Caco-2 (cell line): ENCODE results near the gene NUP93. TPM values are rescaled to one million over a fixed set of nuclear protein-coding genes. Genes with fewer than 3 reads are reported as not detected.

Experiments used
- BruUV-seq: library from RNA; stranded (reverse); fragments of 400-500 nt; replicated peaks from 2 replicates; lab custom pipeline; 2021; lab: Mats Ljungman, UMichigan
- CTCF ChIA-PET: fragments of 300-600 bp; sonication (Branson Sonifier 250); formaldehyde crosslinking; loops from one replicate; lab custom pipeline; 2022; ENCODE audit warnings: antibody characterized with exemption; lab: Charles Lee
- POLR2A ChIA-PET: fragments of 300-600 bp; sonication (Branson Sonifier 250); formaldehyde crosslinking; loops from one replicate; lab custom pipeline; 2022; ENCODE audit warnings: antibody characterized with exemption; lab: Charles Lee
- DNase-seq, 2 experiments: peaks; one replicate each; pipeline versions ENCODE4 v3.0.0 to v3.0.0-alpha.2; 2020 to 2022
- H3K27me3 ChIP-seq: replicated peaks from 2 replicates; pipeline ENCODE4 v1.6.0; 2011; ENCODE audit warnings: low read length; ENCODE audit not compliant: control insufficient read depth, insufficient read depth
- H3K36me3 ChIP-seq: 2 replicates; pipeline ENCODE4 v1.5.1; 2011; ENCODE audit warnings: low read length; ENCODE audit not compliant: control insufficient read depth, insufficient read depth
- H3K4me1 ChIP-seq: fragments of 250-450 bp; sonication (Bioruptor Pico); 2 replicates; pipeline ENCODE4 v1.5.1; 2020; ENCODE audit warnings: mild to moderate bottlenecking
- H3K4me3 ChIP-seq: 2 replicates; pipeline ENCODE4 v1.5.1; 2011; ENCODE audit warnings: low read depth, mild to moderate bottlenecking, control low read depth, low read length
- H3K9me3 ChIP-seq: fragments of 250-450 bp; sonication (Bioruptor Pico); 2 replicates; pipeline ENCODE4 v1.5.1; 2020; ENCODE audit warnings: mild to moderate bottlenecking, moderate library complexity
- H3K27ac Mint-ChIP-seq: one replicate; pipeline ENCODE4 v1.8.0; 2022; ENCODE audit warnings: mixed read lengths; ENCODE audit not compliant: unreplicated experiment
- H3K27me3 Mint-ChIP-seq: one replicate; pipeline ENCODE4 v1.8.0; 2022; ENCODE audit warnings: mixed read lengths; ENCODE audit not compliant: insufficient read depth, unreplicated experiment
- H3K36me3 Mint-ChIP-seq: one replicate; pipeline ENCODE4 v1.8.0; 2022; ENCODE audit warnings: mild to moderate bottlenecking, mixed read lengths; ENCODE audit not compliant: insufficient read depth, unreplicated experiment
- H3K4me1 Mint-ChIP-seq: one replicate; pipeline ENCODE4 v1.8.0; 2022; ENCODE audit warnings: low read depth, mixed read lengths; ENCODE audit not compliant: unreplicated experiment
- H3K4me3 Mint-ChIP-seq: one replicate; pipeline ENCODE4 v1.8.0; 2022; ENCODE audit warnings: mild to moderate bottlenecking, moderate library complexity, mixed read lengths; ENCODE audit not compliant: unreplicated experiment
- H3K9me3 Mint-ChIP-seq: one replicate; pipeline ENCODE4 v1.8.0; 2022; ENCODE audit warnings: mixed read lengths; ENCODE audit not compliant: unreplicated experiment
- intact Hi-C: fragments of 100-400 bp; cut with micrococcal nuclease; formaldehyde crosslinking; loops from one replicate; pipeline ENCODE4 v1.10.0; 2022; ENCODE audit not compliant: unreplicated experiment
- total RNA-seq: library from RNA; stranded (reverse); gene quantifications from 2 replicates; pipeline ENCODE4 v1.2.3, GENCODE V29; 2022
- TF ChIP-seq, protein P1 (sequence below), 2 experiments: fragments of 200-600 bp in 1 of 2; IDR thresholded peaks; 1 replicate in 1 of 2; 2 replicates in 1 of 2; pipeline versions ENCODE4 v1.5.1 to v1.8.0; 2011 to 2022; ENCODE audit warnings: antibody characterized with exemption in 1 of 2, control low read depth in 1 of 2, inconsistent platforms in 1 of 2, low read depth in 1 of 2, low read length in 1 of 2, mild to moderate bottlenecking in 1 of 2, moderate library complexity in 1 of 2; ENCODE audit not compliant: insufficient read depth in 1 of 2, severe bottlenecking in 1 of 2, unreplicated experiment in 1 of 2

The NUP93 gene
- total RNA-seq, 1 experiment from 2014 or later, result 148 TPM

DNA sequence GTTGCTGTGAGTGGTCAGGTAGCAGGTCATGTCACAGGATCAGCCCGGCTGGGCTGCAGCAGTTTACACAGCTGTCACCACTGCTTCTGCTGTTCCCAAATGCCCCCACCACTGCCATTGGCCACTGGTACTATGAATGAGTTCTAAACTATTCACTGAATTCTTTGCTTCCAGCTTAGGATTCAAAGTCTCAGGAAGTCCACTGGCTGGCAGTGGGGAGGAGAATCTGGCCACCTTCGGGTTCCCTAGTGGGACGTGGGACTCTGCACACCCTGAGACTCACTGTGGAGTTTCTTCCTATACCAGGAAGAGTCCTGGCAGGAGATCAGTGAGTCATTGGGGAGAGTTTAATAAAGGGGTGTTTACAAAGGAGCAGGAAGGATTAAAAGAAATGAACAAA is 40.8 kb upstream of the NUP93 start:
- Mint-ChIP-seq H3K36me3 (no peaks in the 10 kb centered on the region), H3K27ac (no peak overlapping the region), H3K4me3 (no peak overlapping the region), H3K9me3 (peaks cover 11% of the 10 kb centered on the region), H3K4me1 (peaks cover 17% of the 10 kb centered on the region), H3K27me3 (peaks cover 4% of the 10 kb centered on the region)
- ChIA-PET CTCF (no interaction called here), POLR2A (no interaction called here)
- BruUV-seq, result no TSS peak
- no peaks in the 10 kb centered on the region for H3K36me3 ChIP-seq
- H3K9me3 ChIP-seq, result peaks cover 8% of the 10 kb centered on the region
- intact Hi-C loops, result no loop called here
- H3K4me3 ChIP-seq, result no peak overlapping the region
- peaks cover 7% of the 10 kb centered on the region for H3K4me1 ChIP-seq
- TF ChIP-seq, protein P1, sequence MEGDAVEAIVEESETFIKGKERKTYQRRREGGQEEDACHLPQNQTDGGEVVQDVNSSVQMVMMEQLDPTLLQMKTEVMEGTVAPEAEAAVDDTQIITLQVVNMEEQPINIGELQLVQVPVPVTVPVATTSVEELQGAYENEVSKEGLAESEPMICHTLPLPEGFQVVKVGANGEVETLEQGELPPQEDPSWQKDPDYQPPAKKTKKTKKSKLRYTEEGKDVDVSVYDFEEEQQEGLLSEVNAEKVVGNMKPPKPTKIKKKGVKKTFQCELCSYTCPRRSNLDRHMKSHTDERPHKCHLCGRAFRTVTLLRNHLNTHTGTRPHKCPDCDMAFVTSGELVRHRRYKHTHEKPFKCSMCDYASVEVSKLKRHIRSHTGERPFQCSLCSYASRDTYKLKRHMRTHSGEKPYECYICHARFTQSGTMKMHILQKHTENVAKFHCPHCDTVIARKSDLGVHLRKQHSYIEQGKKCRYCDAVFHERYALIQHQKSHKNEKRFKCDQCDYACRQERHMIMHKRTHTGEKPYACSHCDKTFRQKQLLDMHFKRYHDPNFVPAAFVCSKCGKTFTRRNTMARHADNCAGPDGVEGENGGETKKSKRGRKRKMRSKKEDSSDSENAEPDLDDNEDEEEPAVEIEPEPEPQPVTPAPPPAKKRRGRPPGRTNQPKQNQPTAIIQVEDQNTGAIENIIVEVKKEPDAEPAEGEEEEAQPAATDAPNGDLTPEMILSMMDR (IDR thresholded peaks at IDR 0.05; ENCODE audit: insufficient read depth in 1 of 2, low read depth in 1 of 2, low read length in 1 of 2, severe bottlenecking in 1 of 2, unreplicated experiment in 1 of 2), result no peak
- DNase-seq, result no peak
- H3K27me3 ChIP-seq, result no peaks in the 10 kb centered on the region

DNA sequence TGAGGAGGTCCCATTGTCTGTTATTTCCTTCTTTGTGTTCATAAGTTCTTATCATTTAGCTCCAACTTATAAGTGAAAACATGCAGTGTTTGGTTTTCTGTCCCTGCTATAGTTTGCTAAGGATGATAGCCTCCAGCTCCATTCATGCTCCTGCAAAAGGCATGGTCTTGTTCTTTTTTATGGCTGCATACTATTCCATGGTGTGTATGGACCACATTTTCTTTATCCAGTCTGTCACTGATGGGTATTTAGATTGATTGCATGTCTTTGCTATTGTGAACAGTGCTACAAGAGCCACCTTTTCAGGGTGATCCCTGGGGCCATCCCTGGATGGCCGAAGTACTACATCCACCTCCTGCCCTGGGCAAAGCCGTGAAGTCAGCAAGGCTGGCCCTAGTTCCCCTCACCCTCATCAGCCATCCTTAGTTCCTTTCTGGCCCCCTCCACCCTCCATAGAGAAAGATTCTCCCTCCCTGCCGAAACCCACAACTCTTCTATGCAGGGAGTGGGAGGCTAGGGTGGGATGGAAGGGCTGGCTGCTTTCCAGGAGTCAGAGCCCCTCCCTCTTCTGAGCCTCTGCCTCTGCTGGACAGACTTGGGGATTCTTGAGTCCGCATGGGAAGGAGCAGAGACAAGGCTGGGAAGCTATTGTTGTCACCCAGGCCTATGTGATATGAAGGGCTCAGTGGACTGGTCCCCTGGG is 39.4 kb upstream of the NUP93 start:
- Mint-ChIP-seq H3K9me3 (peaks cover 11% of the 10 kb centered on the region), H3K27ac (no peak overlapping the region), H3K4me1 (peaks cover 17% of the 10 kb centered on the region), H3K36me3 (no peaks in the 10 kb centered on the region), H3K27me3 (no peaks in the 10 kb centered on the region), H3K4me3 (no peak overlapping the region)
- peaks cover 7% of the 10 kb centered on the region for H3K4me1 ChIP-seq
- ChIA-PET CTCF (no interaction called here), POLR2A (no interaction called here)
- H3K9me3 ChIP-seq, result peaks cover 8% of the 10 kb centered on the region
- intact Hi-C loops, result loop anchor here (1.0 kb wide), 1 partner anchor 8 kb away; the partner anchor contains the start of gene MT1X
- H3K4me3 ChIP-seq, result no peak overlapping the region
- no peak for DNase-seq
- no peaks in the 10 kb centered on the region for H3K36me3 ChIP-seq
- H3K27me3 ChIP-seq, result no peaks in the 10 kb centered on the region
- TF ChIP-seq, protein P1 (IDR thresholded peaks at IDR 0.05; ENCODE audit: insufficient read depth in 1 of 2, low read depth in 1 of 2, low read length in 1 of 2, severe bottlenecking in 1 of 2, unreplicated experiment in 1 of 2), result no peak
- no TSS peak for BruUV-seq

DNA sequence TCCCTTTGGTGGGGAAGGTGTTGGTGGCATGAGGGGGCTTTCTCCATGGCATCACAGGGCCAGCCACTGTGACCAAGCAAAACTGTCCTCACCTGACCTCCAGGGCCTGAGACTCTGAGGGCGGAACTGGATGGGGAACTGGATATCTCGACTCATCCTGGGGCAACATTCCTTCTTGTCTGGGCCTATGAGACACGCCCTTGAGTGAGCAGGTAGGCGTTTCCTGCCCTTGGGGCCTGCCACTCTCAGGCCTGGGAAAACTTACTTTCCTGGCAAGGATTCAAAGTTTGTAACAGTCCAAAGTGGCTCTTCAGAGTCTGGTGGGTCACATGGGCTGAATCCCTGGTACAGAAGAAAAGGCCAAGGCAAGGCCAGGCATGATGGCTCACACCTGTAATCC is 38.0 kb upstream of the NUP93 start:
- intact Hi-C loops, result loop anchor here (1.0 kb wide), 1 partner anchor 10 kb away; the partner anchor contains the start of gene MT1X
- peak; percentile 72 to 86 for DNase-seq
- peak overlapping the region; percentile 39 for H3K27ac Mint-ChIP-seq
- ChIA-PET POLR2A (no interaction called here), CTCF (no interaction called here)
- H3K4me1 Mint-ChIP-seq, result peaks cover 17% of the 10 kb centered on the region
- Histone ChIP-seq H3K27me3 (no peaks in the 10 kb centered on the region), H3K36me3 (no peaks in the 10 kb centered on the region), H3K4me1 (peaks cover 7% of the 10 kb centered on the region), H3K9me3 (peaks cover 3% of the 10 kb centered on the region; the same call in 1 of the 2 replicates), H3K4me3 (no peak overlapping the region)
- no TSS peak for BruUV-seq
- H3K4me3 Mint-ChIP-seq, result no peak overlapping the region
- H3K27me3 Mint-ChIP-seq, result no peaks in the 10 kb centered on the region
- TF ChIP-seq, protein P1 (IDR thresholded peaks at IDR 0.05; ENCODE audit: insufficient read depth in 1 of 2, low read depth in 1 of 2, low read length in 1 of 2, severe bottlenecking in 1 of 2, unreplicated experiment in 1 of 2), result no peak
- peaks cover 4% of the 10 kb centered on the region for H3K9me3 Mint-ChIP-seq
- H3K36me3 Mint-ChIP-seq, result no peaks in the 10 kb centered on the region
